Frontal cortex (tissue), 4 donors: ENCODE measurements around the gene DOCK8. TPM values are rescaled to one million over a fixed set of nuclear protein-coding genes. Genes with fewer than 3 reads are reported as not detected.
A peak's percentile ranks its signal among the peaks of the same experiment; 100 is the strongest.

Source experiments
- DNase-seq, 2 donors: peaks; one replicate each; pipeline ENCODE4 v3.0.0; 2012; ENCODE audit warnings: low spot score in 2 of 2
- FAIRE-seq: peaks from 2 replicates; lab custom pipeline; 2012; peaks lifted over from hg19 to GRCh38; lab: Jason Lieb, UNC
- total RNA-seq: library from RNA; depleted of rRNA; stranded (reverse); fragments of >200 nt; gene quantifications from one replicate; pipeline ENCODE4 v1.2.3, GENCODE V29; 2014
- donor health status: control.
- donor health status: control.
- donor health status: control.

Gene DOCK8
- total RNA-seq, 1 donor from 2014 or later = 2.4 TPM

DNA sequence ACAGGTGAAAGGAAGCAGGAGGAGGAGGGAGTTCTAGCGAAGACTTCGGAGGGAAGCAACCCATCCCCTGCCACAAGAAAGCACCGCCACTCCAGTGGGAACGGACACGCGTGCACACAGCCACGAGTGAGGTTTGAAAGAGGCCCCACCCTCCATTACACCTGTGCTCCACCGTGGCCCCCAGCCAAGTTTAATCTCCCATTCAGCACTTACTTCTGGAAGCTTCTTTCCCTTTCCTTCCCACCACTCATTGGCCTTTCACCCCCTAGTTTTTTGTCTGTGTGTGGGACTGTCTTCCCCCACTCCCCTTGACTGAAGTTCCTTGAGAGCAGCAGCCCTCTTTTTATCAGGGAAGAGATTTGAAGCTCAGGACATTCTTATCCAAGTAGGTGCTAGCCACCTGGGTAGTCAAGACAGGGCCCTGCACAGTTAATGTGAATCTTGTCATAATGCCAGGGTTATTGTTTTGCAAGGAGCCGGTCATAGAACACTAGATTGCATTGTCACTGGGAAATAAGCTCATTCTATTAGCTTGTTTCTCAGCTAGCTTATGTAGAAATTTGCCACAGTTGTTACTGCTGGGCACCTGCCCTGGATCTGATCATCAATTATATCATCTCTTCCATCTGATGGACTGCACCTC is 256.0 kb downstream of the DOCK8 start:
- DNase-seq = peak in 1 of 2 donors; percentile 18
- no peak for FAIRE-seq

DNA sequence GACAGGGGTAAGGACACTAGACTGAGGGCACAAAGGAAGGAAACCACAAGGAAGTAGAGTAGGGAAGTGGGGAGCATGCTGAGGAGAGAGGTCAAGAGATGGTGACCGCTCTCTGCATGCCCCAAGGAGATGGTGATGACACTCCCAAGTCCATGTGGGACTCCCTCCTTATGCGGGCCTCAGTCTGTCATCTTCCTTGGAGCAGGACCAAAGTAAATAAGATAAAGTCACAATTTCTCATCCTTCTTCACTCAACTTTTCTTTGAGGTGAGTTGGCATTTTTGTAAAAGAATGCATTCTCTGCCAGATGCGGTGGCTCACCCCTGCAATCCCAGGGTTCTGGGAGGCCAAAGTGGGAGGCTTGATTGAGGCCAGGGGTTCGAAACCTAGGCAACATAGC is 256.7 kb downstream of the DOCK8 start:
- DNase-seq = no peak
- no peak for FAIRE-seq

DNA sequence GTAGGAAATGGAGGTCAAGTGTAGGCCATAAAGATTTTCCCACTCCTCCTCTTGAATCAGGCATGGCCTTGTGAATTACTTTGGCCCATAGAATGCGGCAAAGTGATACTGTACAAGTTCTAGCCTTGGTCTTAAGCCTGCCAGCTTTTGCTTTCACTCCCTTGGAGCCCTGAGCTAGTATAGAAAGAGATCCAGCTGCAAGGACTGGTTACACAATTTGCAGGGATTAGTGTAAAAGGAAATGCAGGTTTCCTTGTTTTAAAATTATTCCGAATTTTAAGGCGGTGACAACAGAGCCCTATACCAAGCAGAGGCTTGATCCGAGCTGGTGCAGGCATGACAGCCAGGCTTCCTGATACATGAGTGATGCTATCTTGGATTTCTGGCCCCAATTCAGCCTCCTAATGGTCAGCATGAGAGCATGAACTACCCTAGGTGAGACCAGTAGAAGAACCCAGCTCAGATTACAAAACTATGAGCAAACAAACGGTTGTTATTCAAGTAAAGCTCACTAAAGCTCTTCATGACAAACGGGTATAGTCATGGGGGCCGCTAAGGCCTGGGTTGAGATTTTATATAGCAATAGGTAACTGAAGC is 257.9 kb downstream of the DOCK8 start:
- DNase-seq (no peak), FAIRE-seq (no peak)

DNA sequence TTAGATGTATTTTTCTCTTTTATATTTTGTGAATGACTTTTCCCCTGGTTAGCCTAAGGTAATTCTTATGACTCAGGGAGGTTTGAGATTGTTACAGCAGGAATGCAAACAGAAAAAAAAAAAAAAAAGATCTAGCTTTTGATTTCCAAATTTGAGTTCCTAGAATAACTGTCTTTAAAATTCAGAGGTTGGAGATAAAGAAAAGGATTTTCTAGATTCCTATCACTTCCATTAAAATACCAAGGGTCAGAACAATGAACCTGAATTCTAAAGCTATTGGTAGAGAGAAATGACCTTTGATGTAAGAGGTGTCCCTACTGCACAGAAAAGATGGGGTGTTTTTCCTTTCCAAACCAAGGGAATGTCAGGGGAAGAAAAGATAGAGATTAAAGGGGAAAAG is 262.5 kb downstream of the DOCK8 start:
- FAIRE-seq (no peak), DNase-seq (no peak)

DNA sequence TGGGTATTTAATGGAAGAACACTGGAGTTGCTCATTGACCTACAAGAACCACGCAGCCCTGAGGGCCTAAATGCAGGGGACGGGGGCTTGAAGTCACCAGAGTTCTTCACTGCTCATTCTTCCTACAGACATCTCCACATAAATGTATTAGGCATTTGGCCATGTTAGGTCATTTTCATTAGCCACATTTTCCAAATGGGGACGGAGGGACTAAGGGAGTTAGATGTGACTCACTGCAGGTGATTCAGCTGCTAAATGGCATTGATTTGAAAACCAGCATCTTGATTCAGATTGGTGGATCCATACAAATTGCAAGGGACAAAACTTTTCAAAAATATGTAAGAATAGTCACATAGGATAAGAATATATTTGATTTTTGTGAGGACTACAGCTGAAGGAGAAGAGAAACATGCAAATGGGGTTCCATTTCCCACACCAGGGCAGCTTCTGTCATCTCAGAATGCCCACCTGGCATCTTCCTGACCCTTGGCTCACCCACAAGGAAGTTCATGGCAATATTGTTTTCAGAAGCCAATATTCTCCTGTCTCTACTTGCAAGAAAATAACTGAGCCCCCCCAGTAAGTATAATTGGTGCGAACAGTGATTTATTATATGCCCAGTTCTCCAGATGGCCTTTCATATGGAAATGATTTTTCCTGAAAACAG is 264.8 kb downstream of the DOCK8 start:
- DNase-seq (no peak), FAIRE-seq (no peak)

DNA sequence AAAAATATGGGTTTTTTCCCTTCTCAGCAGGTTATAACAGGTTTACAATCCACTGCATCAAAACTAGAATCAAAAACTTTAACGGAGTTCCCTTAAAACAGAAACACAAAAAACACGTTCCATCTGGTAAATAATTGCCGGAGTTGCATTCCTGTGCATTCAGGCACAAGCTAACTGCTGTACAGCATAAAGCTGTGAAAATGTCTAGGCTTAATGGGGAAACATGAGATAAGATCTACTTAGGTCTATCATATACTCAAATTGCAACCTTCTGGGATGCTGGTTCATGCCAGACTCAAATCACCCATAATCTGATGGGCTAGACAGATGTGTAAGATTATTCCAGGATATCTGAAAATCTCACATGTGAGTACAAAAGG is 265.3 kb downstream of the DOCK8 start:
- FAIRE-seq (no peak), DNase-seq (no peak)

DNA sequence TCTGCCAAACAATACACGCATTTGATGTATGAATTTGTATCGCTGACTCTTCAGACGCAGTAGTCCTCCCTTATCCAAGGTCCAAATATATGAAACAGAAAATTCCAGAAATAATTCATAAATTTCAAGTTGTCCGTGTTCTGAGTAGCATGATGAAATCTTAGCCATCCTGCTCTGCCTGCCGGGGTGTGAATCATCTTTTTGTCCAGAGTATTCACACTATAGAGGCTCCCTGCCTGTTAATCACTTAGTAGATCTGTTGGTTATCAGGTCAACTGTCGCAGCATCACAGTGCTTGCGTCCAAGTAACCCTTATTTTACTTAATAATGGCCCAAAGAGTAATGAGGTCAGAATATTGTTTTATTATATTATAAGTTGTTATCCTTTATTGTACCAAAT is 268.1 kb downstream of the DOCK8 start:
- FAIRE-seq = no peak
- no peak for DNase-seq

DNA sequence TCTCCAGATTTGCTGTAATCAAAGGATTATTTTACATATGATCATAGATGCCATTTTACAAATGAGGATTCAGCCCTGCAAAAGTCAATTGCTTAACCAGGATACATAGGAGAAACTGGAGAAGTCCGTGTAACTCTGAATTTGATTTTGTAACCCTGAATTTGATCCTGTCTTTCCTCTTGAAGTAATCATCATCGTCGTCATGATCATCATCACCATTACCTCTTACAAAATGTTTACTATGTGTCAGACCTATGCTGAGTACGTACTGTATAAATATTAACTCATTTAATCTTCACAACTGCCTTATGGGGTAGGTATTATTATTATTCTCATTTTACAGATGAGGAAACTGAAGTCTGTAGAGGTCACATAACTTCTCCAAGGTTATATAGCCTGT is 271.5 kb downstream of the DOCK8 start:
- DNase-seq (no peak), FAIRE-seq (no peak)

DNA sequence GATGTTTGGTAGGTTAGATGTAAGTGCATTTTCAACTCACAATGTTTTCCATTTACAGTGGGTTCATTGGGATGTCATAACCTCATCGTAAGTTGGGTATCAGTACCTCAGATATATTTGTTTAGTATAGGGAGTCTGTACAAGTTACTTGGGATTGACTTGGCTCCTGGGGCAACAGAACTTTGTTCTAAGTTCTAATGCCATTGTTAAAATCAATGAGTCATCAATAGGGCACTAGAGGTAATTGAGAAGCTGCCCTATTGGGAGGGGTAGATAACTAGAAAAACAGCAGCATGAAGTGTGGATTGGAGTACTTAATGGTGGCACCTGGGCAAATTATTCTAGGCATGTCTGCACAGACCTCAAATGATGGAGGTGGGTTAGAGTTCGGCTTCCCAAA is 272.8 kb downstream of the DOCK8 start:
- FAIRE-seq = no peak
- no peak for DNase-seq

DNA sequence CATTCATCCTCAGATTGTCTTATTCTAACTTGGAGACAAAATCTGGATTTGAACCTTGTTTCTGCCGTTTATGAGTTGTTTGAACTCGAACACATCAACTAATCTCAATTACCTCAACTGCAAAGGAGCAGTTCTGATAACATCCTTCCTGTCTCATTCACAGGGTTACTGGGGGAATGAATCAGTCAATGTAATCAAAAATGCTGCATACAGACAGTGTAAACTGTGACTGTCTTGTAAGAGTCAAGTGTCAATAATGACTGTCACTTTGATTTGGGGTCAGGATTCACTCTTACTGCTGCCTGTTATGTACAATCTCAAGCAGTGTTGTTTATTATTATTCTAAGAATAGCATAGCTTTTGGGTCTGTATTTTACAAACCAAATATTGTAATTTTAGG is 273.8 kb downstream of the DOCK8 start:
- DNase-seq (no peak), FAIRE-seq (no peak)

DNA sequence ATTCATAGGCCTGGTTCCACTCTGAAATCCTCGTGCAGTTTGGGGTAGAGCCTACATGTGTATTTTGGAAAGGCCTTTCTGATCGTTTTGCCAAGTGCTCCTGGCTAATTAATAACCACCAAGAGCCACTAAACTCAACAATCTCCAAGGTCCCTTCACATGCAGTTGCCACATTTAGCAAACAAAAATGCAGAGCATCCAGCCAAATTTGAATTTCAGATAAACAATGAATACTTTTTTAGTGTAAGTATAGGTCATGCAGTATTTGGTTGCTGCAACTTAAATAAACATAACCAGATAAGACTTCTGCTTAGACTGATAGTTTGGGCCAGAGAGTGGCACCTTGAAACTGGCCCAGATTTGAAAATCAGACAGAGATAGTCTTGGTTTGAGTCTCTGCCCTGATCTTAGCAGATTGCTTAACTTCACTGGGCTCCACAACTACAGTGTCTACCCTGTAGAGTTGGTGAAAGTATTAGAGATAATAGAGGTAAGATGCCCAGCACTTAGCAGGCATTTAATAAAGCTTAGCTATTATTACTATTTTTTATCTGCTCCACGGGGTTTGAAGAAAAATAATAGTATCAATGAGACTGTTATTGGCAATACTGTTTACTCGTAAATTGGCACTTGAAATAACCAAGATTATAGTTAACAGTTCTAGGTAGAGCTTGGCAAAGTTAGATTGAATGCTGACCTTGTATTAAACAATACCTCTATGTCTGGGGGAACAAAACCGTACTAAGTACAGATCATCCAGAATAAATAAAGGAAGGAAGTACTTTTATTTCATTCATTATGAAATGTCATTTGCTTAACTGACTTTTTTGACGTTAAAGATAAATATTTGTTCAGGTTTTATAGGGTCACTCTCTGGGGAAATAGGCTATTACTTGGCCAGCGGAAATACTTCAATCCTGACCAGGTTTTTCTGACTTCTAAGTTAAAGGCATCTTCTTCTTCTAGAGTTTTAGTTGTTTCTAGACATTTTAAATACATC is 274.8 kb downstream of the DOCK8 start:
- no peak for FAIRE-seq
- no peak for DNase-seq

DNA sequence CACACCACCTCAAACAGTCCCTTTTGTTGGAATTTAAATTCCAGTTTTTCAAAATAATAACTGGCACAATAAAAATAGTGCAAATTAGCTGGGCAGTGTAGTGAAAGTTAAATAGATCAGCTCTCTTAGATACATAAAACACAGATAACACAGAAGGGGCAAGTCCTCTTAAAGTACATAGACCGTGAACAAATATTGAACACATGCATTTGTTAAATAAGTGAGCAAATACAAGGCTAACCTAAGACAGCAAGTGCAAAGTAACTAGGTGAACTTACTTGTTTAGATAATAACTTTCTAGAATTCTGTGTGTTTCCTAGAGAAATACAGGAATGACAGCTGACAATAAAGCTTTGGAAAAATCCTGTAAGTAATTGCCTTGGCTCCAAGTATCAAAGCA is 280.1 kb downstream of the DOCK8 start:
- FAIRE-seq = no peak
- no peak for DNase-seq

DNA sequence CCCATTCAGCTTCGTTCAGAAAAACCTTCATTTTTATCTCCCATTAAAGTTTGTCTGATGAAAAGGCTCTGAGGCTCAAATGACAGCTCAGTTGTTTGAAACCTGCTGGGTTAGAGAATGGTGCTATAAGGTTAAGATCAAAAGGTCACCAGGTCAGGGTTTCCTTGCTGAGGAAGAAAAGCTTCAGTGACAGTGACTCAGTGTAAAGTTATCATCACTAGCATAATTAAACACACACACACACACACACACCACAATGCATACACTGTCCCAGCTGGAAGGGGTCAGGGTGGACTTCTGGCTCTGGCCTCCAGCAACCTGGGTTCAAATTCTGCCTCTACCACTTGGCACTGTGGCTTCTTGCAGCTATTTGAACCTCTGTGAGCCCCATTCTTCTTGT is 281.1 kb downstream of the DOCK8 start:
- FAIRE-seq (no peak), DNase-seq (no peak)

DNA sequence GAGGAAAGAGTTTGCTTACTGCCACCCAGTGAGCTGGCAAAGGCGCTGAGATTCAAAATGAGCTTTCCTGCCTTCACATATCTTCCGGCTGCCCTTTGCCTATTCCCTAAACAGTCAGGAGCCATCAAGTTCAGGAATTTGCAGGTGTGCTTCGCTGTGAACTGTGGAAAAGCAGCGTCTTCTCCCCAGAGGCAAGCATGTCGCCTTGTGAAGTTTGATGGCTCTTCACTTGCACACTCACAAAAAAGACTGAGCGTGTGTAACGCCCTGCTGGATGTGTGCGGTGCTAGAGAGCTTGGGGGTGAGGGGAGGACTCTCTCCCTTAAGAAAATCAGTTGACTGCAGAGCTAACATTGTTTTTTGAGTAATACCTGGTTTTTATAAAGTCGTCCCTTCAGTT is 288.7 kb downstream of the DOCK8 start:
- DNase-seq (no peak), FAIRE-seq (no peak)

DNA sequence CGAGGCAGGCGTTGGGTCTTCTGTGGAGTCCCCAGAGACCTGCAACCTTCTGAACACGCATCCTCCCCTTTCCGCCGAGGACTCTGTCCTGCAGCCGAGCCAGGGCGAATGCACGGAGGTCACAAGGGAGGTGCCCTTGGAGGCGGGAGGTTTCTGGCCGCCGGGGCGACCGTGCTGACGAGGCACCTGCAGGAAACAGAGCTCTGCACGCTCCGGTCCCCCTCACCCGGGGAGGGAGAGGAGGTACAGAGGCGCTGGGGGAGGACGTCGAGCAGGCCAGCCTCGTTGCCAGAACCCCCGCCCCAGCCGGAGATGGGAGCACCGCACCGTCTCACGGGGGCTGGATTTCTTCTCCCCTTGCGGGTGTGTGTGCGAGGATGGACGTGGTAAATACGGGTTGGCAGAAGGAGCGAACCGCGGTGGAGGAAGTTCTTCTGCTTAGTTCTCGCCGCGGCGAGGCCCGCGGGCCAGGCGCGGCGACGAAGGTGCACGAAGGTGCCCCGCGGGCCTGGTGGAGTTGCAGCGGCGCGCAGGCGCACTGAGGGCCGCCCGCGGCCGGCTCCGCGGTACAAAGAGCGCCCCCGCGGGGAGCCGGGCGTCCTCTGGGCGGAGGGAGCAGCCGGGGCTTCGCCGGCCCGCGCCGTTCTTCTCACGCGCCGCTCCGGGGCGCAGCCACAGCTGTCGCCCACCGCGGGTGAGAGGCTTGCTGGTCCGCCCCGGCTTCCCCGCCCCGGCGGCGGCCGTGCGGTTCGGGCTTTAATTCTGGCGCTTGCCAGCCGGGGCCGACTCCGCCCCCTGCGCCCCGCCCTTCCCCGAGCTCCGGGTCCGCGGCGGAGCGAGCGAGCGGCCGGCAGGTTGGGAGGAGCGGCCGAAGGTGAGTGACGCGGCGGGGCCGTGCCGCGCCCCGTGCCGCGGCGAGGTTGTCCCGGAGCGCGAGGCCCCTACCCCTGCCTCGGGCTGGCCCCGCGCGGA is 289.5 kb downstream of the DOCK8 start, which contains the start of gene KANK1:
Gene KANK1, plus strand, starts transcription at position 815 of the 972 bp plus-strand sequence.
- DNase-seq = peak; percentile 80 to 89
- no peak for FAIRE-seq

DNA sequence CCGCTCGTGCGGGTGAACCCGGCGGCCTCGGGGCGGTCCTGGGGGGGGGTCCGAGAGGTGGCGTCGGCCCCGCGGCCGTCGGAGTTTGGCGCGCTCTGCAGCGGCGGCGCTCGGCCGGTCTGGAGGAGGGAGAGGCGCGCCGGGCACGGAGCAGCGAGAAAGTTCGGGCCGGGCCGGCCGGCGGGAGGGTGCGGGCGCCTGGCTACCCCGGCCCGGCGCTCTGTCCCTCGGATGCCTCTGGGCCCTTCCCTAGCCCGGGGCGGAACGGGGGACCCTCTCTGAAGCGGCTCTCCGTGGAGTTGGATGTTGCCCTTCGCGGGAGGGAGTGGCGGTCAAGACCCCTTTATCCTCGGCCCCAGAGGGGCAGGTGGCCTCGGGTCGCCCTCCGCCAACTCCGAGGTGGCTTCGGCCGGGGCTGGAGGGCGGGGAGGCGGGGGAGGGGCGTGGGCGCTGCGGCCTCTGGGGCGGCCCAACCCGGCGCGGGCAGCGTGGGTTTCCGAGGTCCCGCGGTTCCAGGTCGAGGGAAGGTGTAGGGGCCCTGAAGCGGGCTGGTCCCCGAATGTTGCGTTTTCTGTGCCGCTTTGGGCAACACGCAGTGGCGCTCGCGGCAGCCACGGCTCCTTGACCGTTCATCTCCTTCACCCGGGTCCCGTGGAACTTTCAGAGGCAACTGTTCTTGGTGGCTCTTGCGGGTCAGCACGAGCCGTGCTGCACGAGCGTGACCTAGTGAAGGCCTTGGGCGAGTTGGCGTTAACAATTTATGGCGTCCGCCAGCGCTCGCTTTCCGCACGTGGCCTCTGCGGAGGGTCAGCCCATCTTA is 290.5 kb downstream of the DOCK8 start:
- FAIRE-seq = no peak
- DNase-seq = peak; percentile 43 to 58

DNA sequence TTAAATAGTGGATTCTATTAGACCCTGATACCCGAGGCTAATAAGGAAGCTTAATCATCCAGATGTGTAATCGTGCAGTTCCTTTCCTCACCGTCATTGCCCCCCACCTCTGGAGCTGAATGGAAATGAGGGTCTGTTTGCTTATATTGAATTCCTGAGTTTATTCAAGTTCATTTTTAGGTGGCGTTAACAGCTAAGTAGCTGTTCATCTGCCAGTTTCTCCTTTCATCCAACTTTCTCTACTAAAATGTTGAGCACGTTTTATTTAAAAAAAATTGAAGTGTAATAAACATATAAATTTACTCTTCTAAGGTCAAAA is 291.0 kb downstream of the DOCK8 start:
- DNase-seq (no peak), FAIRE-seq (no peak)

DNA sequence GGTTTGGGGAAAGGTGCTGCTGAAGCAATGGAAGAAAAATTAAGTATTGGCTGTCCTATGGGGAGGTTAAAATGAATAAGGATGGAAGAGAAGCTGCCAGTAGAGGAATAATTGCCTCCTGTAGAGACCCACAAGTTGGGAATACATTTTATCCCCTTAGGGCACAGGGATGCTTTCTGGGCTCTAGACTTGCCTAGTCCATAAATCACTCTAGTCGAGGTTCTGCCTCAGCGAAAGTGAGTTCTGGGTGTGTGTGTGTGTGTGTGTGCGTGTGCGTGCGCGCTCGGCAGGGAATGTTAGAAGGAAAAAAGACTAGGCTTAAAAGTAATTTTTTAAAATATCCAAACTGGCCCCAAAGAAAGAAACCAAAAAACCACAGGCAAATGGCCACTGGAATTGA is 291.6 kb downstream of the DOCK8 start:
- DNase-seq (no peak), FAIRE-seq (no peak)

DNA sequence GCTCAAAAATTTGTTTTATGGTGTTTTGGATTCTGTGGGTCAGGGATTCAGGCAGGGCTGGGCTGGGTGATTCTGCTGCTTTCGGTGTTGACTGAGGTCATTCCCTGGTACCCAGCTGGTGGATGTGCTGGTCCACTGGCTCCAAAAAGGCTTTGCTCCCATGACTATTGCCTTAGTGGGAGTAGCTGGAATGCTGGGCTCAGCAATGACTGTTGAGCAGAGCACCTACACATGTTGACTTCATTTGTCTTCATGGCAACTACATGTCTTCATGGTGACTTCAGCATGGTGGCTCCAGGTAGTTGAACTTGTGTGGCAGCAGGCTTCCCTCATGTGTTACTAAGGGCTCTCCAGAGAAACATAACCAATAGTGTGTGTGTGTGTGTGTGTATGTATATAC is 297.2 kb downstream of the DOCK8 start:
- FAIRE-seq = no peak
- no peak for DNase-seq
